GM18507 (cell line): ENCODE measurements around the gene RPS15.
"Not testable (repeated sequence)": the region's sequence is repeated elsewhere in the genome, so short reads cannot be mapped to it uniquely, and the experiment has no call there.

Source experiments
- DNase-seq: peaks from one replicate; pipeline ENCODE4 v3.0.0; 2011; ENCODE audit warnings: low read depth; ENCODE audit not compliant: insufficient read length; ENCODE audit errors: extremely low spot score
- FAIRE-seq: peaks from 2 replicates; lab custom pipeline; 2011; peaks lifted over from hg19 to GRCh38; lab: Jason Lieb, UNC

The RPS15 gene

GRCh38 chr19:1417681-1418495 is 20.3 kb upstream of the RPS15 start:
- FAIRE-seq = no peak
- DNase-seq = no peak

- DNase-seq = no peak
- FAIRE-seq = no peak
These were observed 19.8 kb upstream of the RPS15 start for GRCh38 chr19:1418496-1418775.

- DNase-seq = no peak
- FAIRE-seq = no peak
These were observed 19.1 kb upstream of the RPS15 start for GRCh38 chr19:1418951-1419738.

- not testable (repeated sequence) for FAIRE-seq
These were observed 18.1 kb upstream of the RPS15 start for GRCh38 chr19:1420085-1420484.

GRCh38 chr19:1420590-1420989 is 17.6 kb upstream of the RPS15 start:
- DNase-seq = no peak
- FAIRE-seq = no peak

More at GRCh38 chr19:1420085-1420484, 18.1 kb upstream of the RPS15 start:
- DNase-seq = not testable (repeated sequence)

GRCh38 chr19:1421218-1421957 is 16.8 kb upstream of the RPS15 start:
- no peak for DNase-seq
- FAIRE-seq = no peak

- DNase-seq (no peak), FAIRE-seq (no peak)
These were observed 16.3 kb upstream of the RPS15 start for GRCh38 chr19:1421958-1422305.

- no peak for DNase-seq
- FAIRE-seq = no peak
These were observed 15.8 kb upstream of the RPS15 start for GRCh38 chr19:1422360-1422759.

GRCh38 chr19:1422943-1423342 is 15.3 kb upstream of the RPS15 start:
- DNase-seq (no peak), FAIRE-seq (no peak)

- DNase-seq (no peak), FAIRE-seq (no peak)
These were observed 14.6 kb upstream of the RPS15 start for GRCh38 chr19:1423436-1424191.

GRCh38 chr19:1424192-1424955 is 13.8 kb upstream of the RPS15 start:
- FAIRE-seq (no peak), DNase-seq (no peak)

- FAIRE-seq (no peak), DNase-seq (no peak)
These were observed 12.9 kb upstream of the RPS15 start for GRCh38 chr19:1425102-1425837.

GRCh38 chr19:1425902-1426301 is 12.3 kb upstream of the RPS15 start:
- DNase-seq (no peak), FAIRE-seq (no peak)

GRCh38 chr19:1426736-1427135 is 11.5 kb upstream of the RPS15 start:
- no peak for FAIRE-seq
- no peak for DNase-seq

- DNase-seq = no peak
- no peak for FAIRE-seq
These were observed 10.8 kb upstream of the RPS15 start for GRCh38 chr19:1427221-1427920.

GRCh38 chr19:1428738-1429391 is 9.3 kb upstream of the RPS15 start:
- DNase-seq (no peak), FAIRE-seq (no peak)

- FAIRE-seq = no peak
- DNase-seq = no peak
These were observed 8.4 kb upstream of the RPS15 start for GRCh38 chr19:1429750-1430149.
